K562 (cell line): ENCODE measurements around the gene VSTM1. TPM values are rescaled to one million over a fixed set of nuclear protein-coding genes. Genes with fewer than 3 reads are reported as not detected.

ENCODE experiments used
- ATAC-seq: fragments of 200-7000 bp; cut with Tn5 transposase; 3 replicates; pipeline ENCODE4 v1.9.1; 2020; ENCODE audit warnings: moderate library complexity
- BruUV-seq: library from RNA; stranded (reverse); fragments of 400-500 nt; replicated peaks from 2 replicates; lab custom pipeline; 2021; lab: Mats Ljungman, UMichigan
- CTCF ChIA-PET: fragments of 300-600 bp; formaldehyde crosslinking; extraction: SDS; loops from one replicate; lab custom pipeline; 2021; ENCODE audit warnings: low intra/inter-chr PET ratio; lab: Yijun Ruan, JAX
- POLR2A ChIA-PET: fragments of 300-600, 350-650 bp; sonication (Branson Sonifier 250); formaldehyde crosslinking; extraction: SDS; loops from one replicate; lab custom pipeline; 2021; ENCODE audit warnings: antibody characterized with exemption, inconsistent platforms; lab: Yijun Ruan, JAX
- DNase-seq, 4 experiments: peaks; one replicate each; pipeline versions ENCODE4 v3.0.0 to v3.0.0-alpha.2; 2011 to 2018; ENCODE audit warnings: low spot score in 3 of 4, mixed read lengths in 3 of 4; ENCODE audit errors: extremely low read depth in 1 of 4
- FAIRE-seq: peaks from 2 replicates; lab custom pipeline; 2011; peaks lifted over from hg19 to GRCh38; lab: Jason Lieb, UNC
- H2AFZ ChIP-seq: 2 replicates; pipeline ENCODE4 v1.6.0; 2011; ENCODE audit warnings: low read depth, low read length, control low read depth, inconsistent platforms
- H3K27ac ChIP-seq: fragments of 200-600 bp; 3 replicates; pipeline ENCODE4 v1.8.0; 2011; ENCODE audit warnings: low read depth, mild to moderate bottlenecking, control low read depth, inconsistent platforms, low read length, moderate library complexity, mixed read lengths; ENCODE audit errors: extremely low read depth
- H3K27me3 ChIP-seq, 2 experiments: fragments of 300-600 bp in 1 of 2; 2 replicates in 1 of 2; 3 replicates in 1 of 2; pipeline versions ENCODE4 v1.6.0 to v1.8.0; 2011; ENCODE audit warnings: inconsistent platforms in 2 of 2, low read length in 2 of 2, mild to moderate bottlenecking in 1 of 2, mixed read lengths in 1 of 2, moderate library complexity in 1 of 2; ENCODE audit not compliant: control insufficient read depth in 2 of 2, insufficient read depth in 2 of 2
- H3K36me3 ChIP-seq: fragments of 300-600 bp; 3 replicates; pipeline ENCODE4 v1.8.0; 2011; ENCODE audit warnings: mild to moderate bottlenecking, low read length, inconsistent platforms; ENCODE audit not compliant: control insufficient read depth, insufficient read depth
- H3K4me1 ChIP-seq, 2 experiments: fragments of 200-600 bp in 1 of 2; replicated peaks in 1 of 2; 2 replicates in 1 of 2; 3 replicates in 1 of 2; pipeline versions ENCODE4 v1.5.1 to v1.8.0; 2011; ENCODE audit warnings: inconsistent platforms in 2 of 2, low read length in 2 of 2, mild to moderate bottlenecking in 1 of 2, mixed read lengths in 1 of 2, moderate library complexity in 1 of 2; ENCODE audit not compliant: control insufficient read depth in 2 of 2, insufficient read depth in 2 of 2
- H3K4me2 ChIP-seq: 2 replicates; pipeline ENCODE4 v1.6.1; 2011; ENCODE audit warnings: low read length, control low read depth, inconsistent platforms, mixed read lengths; ENCODE audit not compliant: insufficient read depth
- H3K4me3 ChIP-seq: fragments of 200-600 bp; sonication (generic), shearing (Covaris generic); 2 replicates; pipeline ENCODE4 v1.5.1; 2016; ENCODE audit warnings: control low read depth, inconsistent platforms
- H3K79me2 ChIP-seq: fragments of 200-600 bp; 3 replicates; pipeline ENCODE4 v1.8.0; 2011; ENCODE audit warnings: low read length, inconsistent platforms; ENCODE audit not compliant: control insufficient read depth, insufficient read depth
- H3K9ac ChIP-seq, 2 experiments: 2 replicates each; pipeline versions ENCODE4 v1.6.0 to v1.6.1; 2011; ENCODE audit warnings: low read depth in 2 of 2, low read length in 2 of 2, control low read depth in 1 of 2, inconsistent platforms in 1 of 2, mild to moderate bottlenecking in 1 of 2, mixed read lengths in 1 of 2; ENCODE audit not compliant: insufficient read depth in 1 of 2
- H3K9me1 ChIP-seq: one replicate; pipeline ENCODE4 v1.6.0; 2011; ENCODE audit warnings: inconsistent platforms, mild to moderate bottlenecking, low read length, moderate library complexity; ENCODE audit not compliant: control insufficient read depth, insufficient read depth
- H3K9me3 ChIP-seq: replicated peaks from 2 replicates; pipeline ENCODE4 v1.5.1; 2011; ENCODE audit warnings: low read depth, low read length, inconsistent platforms; ENCODE audit not compliant: control insufficient read depth, insufficient read depth
- H4K20me1 ChIP-seq: replicated peaks from 2 replicates; pipeline ENCODE4 v1.6.1; 2011; ENCODE audit warnings: low read length, inconsistent platforms, mixed read lengths; ENCODE audit not compliant: control insufficient read depth, insufficient read depth
- FOXP4 ChIP-seq: sonication (generic); formaldehyde crosslinking; IDR thresholded peaks from 2 replicates; pipeline ENCODE4 v1.8.0; 2022; ENCODE audit warnings: mild to moderate bottlenecking, missing genetic modification reagents, borderline replicate concordance
- GABPA ChIP-seq: fragments of 200-800 bp; sonication (Bioruptor generic); conservative IDR thresholded peaks from 2 replicates; pipeline ENCODE4 v1.6.1; 2016; ENCODE audit warnings: low read depth, missing genetic modification characterization, missing compliant biosample characterization
- JUN ChIP-seq, 2 experiments: sonication (generic) in 1 of 2; formaldehyde crosslinking in 1 of 2; IDR thresholded peaks; 2 replicates each; pipeline versions ENCODE4 v1.6.1 to v1.8.0; 2012 to 2022; ENCODE audit warnings: borderline replicate concordance in 2 of 2, mild to moderate bottlenecking in 2 of 2, improper control_type of control experiment in 1 of 2, low read depth in 1 of 2, low read length in 1 of 2, missing genetic modification reagents in 1 of 2
- NEUROD1 ChIP-seq: fragments of 150-350 bp; IDR thresholded peaks from 2 replicates; pipeline ENCODE4 v1.6.1; 2014; ENCODE audit warnings: borderline replicate concordance, low read length, low read depth; ENCODE audit not compliant: partially characterized antibody
- POLR2G ChIP-seq: fragments of 200-400 bp; formaldehyde crosslinking; IDR thresholded peaks from 2 replicates; pipeline ENCODE4 v1.6.1; 2017; ENCODE audit warnings: low read depth, mild to moderate bottlenecking, antibody characterized with exemption, low read length, moderate library complexity
- RBFOX2 ChIP-seq: fragments of 200-400 bp; formaldehyde crosslinking; IDR thresholded peaks from 2 replicates; pipeline ENCODE4 v1.6.1; 2017; ENCODE audit warnings: low read depth, mild to moderate bottlenecking, low read length, moderate library complexity
- SAFB2 ChIP-seq: fragments of 200-400 bp; formaldehyde crosslinking; IDR thresholded peaks from 2 replicates; pipeline ENCODE4 v1.6.1; 2018; ENCODE audit warnings: borderline replicate concordance, low read length, low read depth, moderate library complexity; ENCODE audit not compliant: severe bottlenecking
- SMAD4 ChIP-seq: fragments of 250-450 bp; sonication (Bioruptor Pico); conservative IDR thresholded peaks from 2 replicates; pipeline ENCODE4 v1.8.0; 2021; ENCODE audit warnings: inconsistent platforms, mild to moderate bottlenecking, moderate library complexity
- SOX6 ChIP-seq: fragments of 450-650 bp; IDR thresholded peaks from 2 replicates; pipeline ENCODE4 v1.6.1; 2014; ENCODE audit warnings: mild to moderate bottlenecking
- ZFP91 ChIP-seq: sonication (generic); formaldehyde crosslinking; IDR thresholded peaks from 2 replicates; pipeline ENCODE4 v1.8.0; 2022; ENCODE audit warnings: mild to moderate bottlenecking, missing genetic modification reagents
- ZNF175 ChIP-seq: fragments of 200-800 bp; sonication (Bioruptor generic); IDR thresholded peaks from 2 replicates; pipeline ENCODE4 v1.6.1; 2016; ENCODE audit warnings: low read depth, mild to moderate bottlenecking, missing genetic modification characterization, missing compliant biosample characterization
- WGBS: fragments of 100-300 bp; shearing (Covaris generic); methylation state at CpG from one replicate; pipeline ENCODE4 v1.1.6; 2016; ENCODE audit warnings: low coverage, mixed read lengths; ENCODE audit not compliant: insufficient coverage; ENCODE audit errors: missing lambda C conversion rate; 5-methylcytosine and 5-hydroxymethylcytosine counted together
- in situ Hi-C: fragments of 300-500 bp; cut with MboI; formaldehyde crosslinking; loops from 4 replicates; pipeline ENCODE4 v1.15.0; 2018; ENCODE audit warnings: inconsistent platforms, mixed read lengths
- intact Hi-C: fragments of 100-400 bp; cut with micrococcal nuclease; formaldehyde crosslinking; loops from 2 replicates; pipeline ENCODE4 v1.14.2; 2022
- polyA plus RNA-seq, 8 experiments: library from polyadenylated mRNA; depleted of rRNA in 4 of 8; stranded (reverse) in 5 of 8; unstranded in 3 of 8; fragments of >200 nt; fragmentation: Nextera tagmentation in 2 of 8; fragmentation: Illumina TruSeq in 1 of 8; extraction: Ambion mirVana in 2 of 8; extraction: Trizol in 1 of 8; gene quantifications; 2 replicates each; pipeline versions ENCODE4 v1.2.1 to v1.2.3, GENCODE V29; 2011 to 2014; ENCODE audit warnings: inconsistent platforms in 1 of 8, missing spikeins in 1 of 8
- total RNA-seq, 7 experiments: library from RNA; depleted of rRNA in 6 of 7; stranded (reverse); fragments of >200 nt in 6 of 7; fragmentation: Illumina TruSeq in 2 of 7; extraction: Trizol in 2 of 7; gene quantifications; 2 replicates each; pipeline versions ENCODE4 v1.2.1 to v1.2.3, GENCODE V29; 2011 to 2021; ENCODE audit warnings: low replicate concordance in 1 of 7
- TF ChIP-seq, protein P1 (sequence below): fragments of 200-800 bp; sonication (Bioruptor generic); IDR thresholded peaks from 2 replicates; pipeline ENCODE4 v1.6.1; 2017; ENCODE audit warnings: missing genetic modification characterization, missing compliant biosample characterization

VSTM1 gene
- total and polyA plus RNA-seq, 9 of the 15 experiments (the other 6 are each of a cell fraction or from before 2014, with no cell fraction given): not detected

GRCh38 chr19:54109651-54110050, 46.0 kb upstream of the VSTM1 start:
- no peaks in the 10 kb centered on the region for H3K27me3 ChIP-seq
- intact Hi-C loops: no loop called here
- POLR2A ChIA-PET: interaction anchor here (0.5 to 1.1 kb wide), 2 partner anchors 11 to 36 kb away, joined by 3 read pairs; no protein-coding TSS in a partner anchor
- H3K4me2 ChIP-seq: no peak overlapping the region
- no peak for FAIRE-seq
- H3K4me1 ChIP-seq: peaks cover 0 to 20% of the 10 kb centered on the region in 2 experiments; a peak in 3 of 5 replicates
- TF ChIP-seq SMAD4 (CRISPR knock-in tag): no peak
- no peak for TF ChIP-seq ZFP91
- no peak for TF ChIP-seq NEUROD1
- TF ChIP-seq RBFOX2: peak; percentile 50; the same call in 1 of the 2 replicates
- no peak for TF ChIP-seq FOXP4
- TF ChIP-seq JUN (IDR thresholded peaks at IDR 0.05; ENCODE audit: borderline replicate concordance, low read depth, low read length): no peak
- no peak for TF ChIP-seq JUN (CRISPR knock-in tag; IDR thresholded peaks at IDR 0.05; ENCODE audit: borderline replicate concordance)
- TF ChIP-seq SAFB2: no peak
- TF ChIP-seq GABPA (tag): no peak
- TF ChIP-seq ZNF175 (CRISPR knock-in tag): no peak
- TF ChIP-seq SOX6: no peak
- TF ChIP-seq, protein P1, sequence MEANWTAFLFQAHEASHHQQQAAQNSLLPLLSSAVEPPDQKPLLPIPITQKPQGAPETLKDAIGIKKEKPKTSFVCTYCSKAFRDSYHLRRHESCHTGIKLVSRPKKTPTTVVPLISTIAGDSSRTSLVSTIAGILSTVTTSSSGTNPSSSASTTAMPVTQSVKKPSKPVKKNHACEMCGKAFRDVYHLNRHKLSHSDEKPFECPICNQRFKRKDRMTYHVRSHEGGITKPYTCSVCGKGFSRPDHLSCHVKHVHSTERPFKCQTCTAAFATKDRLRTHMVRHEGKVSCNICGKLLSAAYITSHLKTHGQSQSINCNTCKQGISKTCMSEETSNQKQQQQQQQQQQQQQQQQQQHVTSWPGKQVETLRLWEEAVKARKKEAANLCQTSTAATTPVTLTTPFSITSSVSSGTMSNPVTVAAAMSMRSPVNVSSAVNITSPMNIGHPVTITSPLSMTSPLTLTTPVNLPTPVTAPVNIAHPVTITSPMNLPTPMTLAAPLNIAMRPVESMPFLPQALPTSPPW (CRISPR knock-in tag): no peak
- peak; percentile 52; the same call in 1 of the 2 replicates for TF ChIP-seq POLR2G
- TF ChIP-seq, all 486 proteins: peak for 2
- DNase-seq (peak in 2 of 4 experiments; percentile 49 to 56), ATAC-seq (peak; percentile 62)
- Histone ChIP-seq H3K79me2 (peaks cover 9% of the 10 kb centered on the region), H3K9me1 (no peaks in the 10 kb centered on the region), H3K27ac (no peak overlapping the region), H3K36me3 (peaks cover 75% of the 10 kb centered on the region; the same call in 2 of the 3 replicates), H3K9me3 (no peaks in the 10 kb centered on the region), H3K9ac (no peak overlapping the region; a peak in 1 of 4 replicates), H3K4me3 (no peak overlapping the region), H4K20me1 (peaks cover 3% of the 10 kb centered on the region; the same call in 1 of the 2 replicates), H2AFZ (no peak overlapping the region)
- CTCF ChIA-PET: no interaction called here
- in situ Hi-C loops: no loop called here
- BruUV-seq: no TSS peak
- WGBS: 93% methylated on average over 4 of the region's 6 CpGs
